Measurements from ENCODE around the gene RABGAP1L. TPM values are rescaled to one million over a fixed set of nuclear protein-coding genes. Genes with fewer than 3 reads are reported as not detected.
"Not testable (repeated sequence)": the region's sequence is repeated elsewhere in the genome, so short reads cannot be mapped to it uniquely, and the experiment has no call there.

RABGAP1L gene
- total RNA-seq, 1 experiment from 2014 or later = 31.2 TPM

DNA sequence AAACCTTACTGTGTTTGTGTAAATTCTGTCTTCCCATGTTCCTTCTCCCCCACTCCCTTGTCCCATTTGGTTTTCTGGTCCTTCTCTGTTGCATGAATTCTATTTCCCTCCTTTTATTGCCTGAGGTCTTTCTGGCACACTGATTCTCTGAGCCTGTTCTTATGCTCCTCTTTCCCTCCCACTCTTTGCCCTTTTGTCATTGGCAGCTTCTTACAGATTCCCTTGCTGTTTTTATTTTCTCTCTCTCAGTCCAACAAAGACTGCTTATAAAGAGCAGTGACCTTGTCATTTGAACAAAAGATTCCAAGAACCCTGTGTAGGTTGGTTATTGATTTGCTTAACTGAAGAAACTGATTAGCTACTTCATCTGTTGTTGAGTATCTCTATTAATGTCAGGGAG is 338.2 kb downstream of the RABGAP1L start:
- DNase-seq (ENCODE audit: low read depth, low spot score) = peak; percentile 71

DNA sequence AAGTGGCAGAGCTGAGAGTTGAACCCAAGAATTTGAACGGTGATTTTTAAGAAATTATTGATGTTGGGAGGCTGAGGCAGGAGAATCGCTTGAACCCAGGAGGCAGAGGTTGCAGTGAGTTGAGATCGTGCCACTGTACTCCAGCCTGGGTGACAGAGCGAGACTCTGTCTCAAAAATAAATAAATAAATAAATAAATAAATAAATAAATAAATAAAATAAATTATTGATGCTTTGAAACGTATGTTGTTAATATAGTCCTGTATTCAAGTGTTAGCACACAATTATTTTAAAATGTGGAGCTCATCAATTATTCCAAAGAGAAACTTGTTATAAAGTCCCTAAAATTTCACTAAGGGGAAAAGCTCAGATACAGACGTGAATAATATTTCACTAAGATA is 357.4 kb downstream of the RABGAP1L start:
- in situ Hi-C loops (cut with HindIII; ENCODE audit: low pct_unique_long_range_greater_than_20kb, low sequenced_read_pairs); DNase-seq (ENCODE audit: low read depth, low spot score): not testable (repeated sequence)

More for the DNA sequence above, 338.2 kb downstream of the RABGAP1L start:
- in situ Hi-C loops (cut with HindIII; ENCODE audit: low pct_unique_long_range_greater_than_20kb, low sequenced_read_pairs) = no loop called here

DNA sequence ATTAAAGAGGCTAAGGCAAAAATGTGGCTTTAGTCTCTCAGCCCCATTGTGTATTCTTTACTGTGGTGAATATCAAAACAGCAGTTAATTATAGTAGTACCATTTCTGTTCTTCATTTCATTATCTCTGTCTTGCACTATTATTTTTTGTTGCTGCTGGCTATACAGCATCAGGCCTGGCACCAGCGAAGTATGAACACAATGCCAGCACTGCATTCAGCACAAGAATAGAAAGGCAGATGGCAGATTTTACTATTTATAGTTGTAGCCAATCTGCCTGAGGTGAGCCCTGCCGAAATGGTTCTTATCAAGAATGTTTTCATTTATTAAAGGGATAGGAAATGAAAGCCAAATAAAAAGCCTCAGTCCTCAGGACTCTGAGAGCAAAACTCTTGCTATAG is 360.5 kb downstream of the RABGAP1L start:
- no peak for DNase-seq (ENCODE audit: low read depth, low spot score)
- in situ Hi-C loops (cut with HindIII; ENCODE audit: low pct_unique_long_range_greater_than_20kb, low sequenced_read_pairs) = no loop called here

DNA sequence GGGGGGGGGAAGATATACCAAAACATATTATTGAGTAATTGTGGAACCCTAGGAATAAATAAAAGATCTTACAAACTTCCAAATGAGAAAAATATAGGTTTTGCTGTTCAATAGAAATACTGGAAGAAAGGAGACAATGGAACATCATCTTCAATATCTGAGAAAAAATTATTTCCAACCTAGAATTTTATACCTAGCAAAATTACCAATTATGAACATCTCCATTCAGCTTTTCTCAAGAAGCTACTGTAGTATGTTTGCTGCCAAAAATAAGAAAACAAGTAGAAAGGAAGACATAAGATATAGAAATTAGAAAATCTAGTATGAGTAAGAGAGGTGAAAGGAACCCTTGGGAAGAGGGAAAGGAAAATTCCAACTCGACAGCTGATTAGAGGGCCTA is 372.4 kb downstream of the RABGAP1L start:
- in situ Hi-C loops (cut with HindIII; ENCODE audit: low pct_unique_long_range_greater_than_20kb, low sequenced_read_pairs) = no loop called here
- DNase-seq (ENCODE audit: low read depth, low spot score) = no peak

DNA sequence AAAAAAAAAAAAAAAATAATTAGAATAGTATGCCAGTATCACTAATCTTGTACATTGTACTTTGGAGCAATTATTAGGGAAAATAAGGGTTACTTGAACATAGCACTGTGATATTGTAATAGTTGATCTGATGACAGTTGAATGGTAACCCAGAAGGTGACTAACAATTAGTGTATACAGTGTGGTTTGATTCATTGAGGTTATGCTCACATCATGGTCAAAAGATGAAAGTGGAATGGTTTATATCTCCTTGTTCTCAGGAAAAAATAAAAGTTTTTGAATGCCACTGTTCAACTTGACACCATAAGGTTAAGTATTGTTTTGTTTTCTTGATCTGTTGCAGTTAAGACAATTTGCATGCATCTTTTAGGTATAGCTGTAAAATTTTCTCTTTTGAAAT is 375.5 kb downstream of the RABGAP1L start:
- no peak for DNase-seq (ENCODE audit: low read depth, low spot score)
- in situ Hi-C loops (cut with HindIII; ENCODE audit: low pct_unique_long_range_greater_than_20kb, low sequenced_read_pairs) = no loop called here

DNA sequence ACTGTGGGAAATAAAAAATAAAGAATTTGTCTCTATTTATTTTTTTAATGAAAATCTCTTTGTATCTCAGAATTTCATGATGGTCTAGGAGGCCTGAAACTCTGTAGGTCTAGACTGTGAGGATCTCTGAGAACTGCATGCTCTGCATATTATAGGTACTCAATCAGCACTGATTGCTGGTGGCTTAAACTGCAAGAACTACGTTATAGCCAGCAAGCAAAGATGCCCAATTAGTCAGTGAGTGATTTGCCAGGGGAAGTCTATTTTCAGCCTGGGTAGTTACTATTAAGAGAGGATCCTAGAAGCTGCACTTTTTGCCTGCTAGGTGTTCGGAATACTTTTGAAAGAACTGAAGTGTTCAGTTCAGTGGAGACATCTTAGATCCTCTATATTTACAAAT is 375.9 kb downstream of the RABGAP1L start:
- no peak for DNase-seq (ENCODE audit: low read depth, low spot score)
- in situ Hi-C loops (cut with HindIII; ENCODE audit: low pct_unique_long_range_greater_than_20kb, low sequenced_read_pairs) = no loop called here

DNA sequence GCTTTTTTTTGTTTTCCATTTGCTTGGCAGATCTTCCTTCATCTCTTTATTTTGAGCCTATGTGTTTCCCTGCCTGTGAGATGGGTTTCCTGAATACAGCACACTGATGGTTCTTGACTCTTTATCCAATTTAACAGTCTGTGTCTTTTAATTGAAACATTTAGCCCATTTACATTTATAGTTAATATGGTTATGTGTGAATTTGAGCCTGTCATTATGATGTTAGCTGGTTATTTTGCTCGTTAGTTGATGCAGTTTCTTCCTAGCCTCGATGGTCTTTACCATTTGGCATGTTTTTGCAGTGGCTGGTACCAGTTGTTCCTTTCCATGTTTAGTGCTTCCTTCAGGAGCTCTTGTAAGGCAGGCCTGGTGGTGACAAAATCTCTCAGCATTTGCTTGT is 384.1 kb downstream of the RABGAP1L start:
- in situ Hi-C loops (cut with HindIII; ENCODE audit: low pct_unique_long_range_greater_than_20kb, low sequenced_read_pairs); DNase-seq (ENCODE audit: low read depth, low spot score): not testable (repeated sequence)

DNA sequence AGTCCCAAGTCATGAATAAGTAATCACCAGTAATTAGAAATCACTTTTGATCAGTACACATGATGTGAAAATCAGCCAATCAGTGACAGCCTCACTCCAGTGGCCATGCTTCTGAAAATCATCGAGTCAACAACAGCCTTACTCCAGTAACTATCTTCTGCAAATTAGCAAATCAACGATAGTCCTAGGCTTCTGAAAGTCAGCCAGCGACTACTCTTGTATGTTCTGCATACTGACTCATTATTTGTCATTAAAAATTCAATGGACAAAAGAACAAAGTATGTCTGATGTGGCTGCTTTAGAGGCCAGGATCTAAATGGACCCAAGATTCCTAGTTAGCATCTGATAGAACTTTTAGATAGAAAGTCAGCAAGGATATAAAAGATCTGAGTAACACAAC is 391.0 kb downstream of the RABGAP1L start:
- no peak for DNase-seq (ENCODE audit: low read depth, low spot score)
- in situ Hi-C loops (cut with HindIII; ENCODE audit: low pct_unique_long_range_greater_than_20kb, low sequenced_read_pairs) = no loop called here

DNA sequence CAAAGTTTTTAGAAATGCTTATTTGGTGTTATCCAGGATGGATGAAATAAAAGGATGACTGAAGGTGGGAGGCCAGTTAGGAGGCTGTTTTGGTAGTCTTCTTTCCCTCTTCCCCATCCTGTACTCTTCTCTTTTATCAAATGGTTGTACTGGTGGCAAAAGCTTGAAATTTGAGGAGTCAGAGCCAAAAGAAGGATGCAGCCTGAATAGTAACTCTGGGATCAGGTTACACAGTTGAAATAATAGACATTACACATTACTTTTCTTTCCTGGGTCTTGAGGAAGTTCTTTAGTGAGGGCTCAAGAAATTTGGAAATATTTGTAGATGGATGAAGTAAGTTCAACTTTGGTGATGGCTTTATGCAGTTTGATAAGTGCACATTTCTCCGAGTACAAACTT is 397.1 kb downstream of the RABGAP1L start:
- DNase-seq (ENCODE audit: low read depth, low spot score) = no peak
- in situ Hi-C loops (cut with HindIII; ENCODE audit: low pct_unique_long_range_greater_than_20kb, low sequenced_read_pairs) = no loop called here

DNA sequence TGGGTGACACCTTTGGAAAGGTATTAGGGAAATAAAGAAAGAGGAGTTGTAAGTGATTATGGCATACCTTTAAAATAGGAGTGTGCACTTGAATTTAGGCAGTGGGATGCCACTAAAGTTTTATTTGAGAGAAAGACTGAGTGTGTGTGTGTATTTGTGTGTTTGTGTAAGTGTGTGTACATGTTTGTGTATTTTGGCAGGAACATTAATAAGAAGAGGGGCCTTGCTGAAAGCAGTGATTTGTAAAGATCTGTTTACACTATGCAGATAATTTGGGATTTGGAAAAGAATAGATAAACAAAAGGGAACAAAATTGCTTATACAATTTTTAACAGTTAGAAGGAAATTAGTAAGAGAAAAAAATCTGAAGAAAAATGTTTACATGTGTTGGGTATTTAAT is 409.2 kb downstream of the RABGAP1L start:
- no peak for DNase-seq (ENCODE audit: low read depth, low spot score)
- in situ Hi-C loops (cut with HindIII; ENCODE audit: low pct_unique_long_range_greater_than_20kb, low sequenced_read_pairs) = no loop called here

DNA sequence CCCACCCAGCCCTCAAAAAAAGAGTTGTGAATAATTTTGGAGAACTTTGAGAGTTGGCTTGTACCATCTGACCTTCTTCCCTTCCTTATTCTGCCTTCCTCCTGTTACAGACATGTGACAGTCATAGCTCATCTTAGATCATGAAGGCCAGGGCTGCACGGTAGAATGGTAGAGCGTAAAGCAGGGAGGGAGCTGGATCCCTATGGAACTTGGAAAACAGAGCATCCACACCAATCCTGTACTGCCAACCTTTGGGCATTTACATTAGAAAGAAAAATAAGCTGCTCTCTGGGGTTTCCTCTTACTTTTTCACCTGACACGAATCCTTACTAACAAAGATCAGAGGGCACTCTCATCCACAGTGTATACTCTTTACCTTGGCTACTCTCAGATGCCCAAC is 409.9 kb downstream of the RABGAP1L start:
- in situ Hi-C loops (cut with HindIII; ENCODE audit: low pct_unique_long_range_greater_than_20kb, low sequenced_read_pairs) = no loop called here
- DNase-seq (ENCODE audit: low read depth, low spot score) = no peak

DNA sequence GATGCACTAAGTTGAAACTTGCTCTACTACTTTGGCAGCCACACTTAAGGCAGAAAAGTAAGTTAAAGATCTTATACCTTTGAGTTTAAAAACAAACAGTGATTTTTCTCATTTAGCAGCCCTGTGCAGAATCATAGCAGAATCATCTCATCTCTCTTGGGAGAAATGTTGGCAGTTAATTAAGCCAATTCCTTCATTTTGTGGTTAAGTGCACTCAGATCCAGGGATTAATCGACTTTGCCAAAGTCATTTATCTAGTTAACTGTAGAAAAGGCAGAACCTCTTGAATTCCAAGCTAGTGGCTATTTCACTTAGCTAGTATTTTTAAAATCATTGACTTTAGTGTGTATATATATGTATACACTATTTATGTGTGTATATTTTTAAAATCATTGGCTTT is 413.5 kb downstream of the RABGAP1L start:
- in situ Hi-C loops (cut with HindIII; ENCODE audit: low pct_unique_long_range_greater_than_20kb, low sequenced_read_pairs) = no loop called here

DNA sequence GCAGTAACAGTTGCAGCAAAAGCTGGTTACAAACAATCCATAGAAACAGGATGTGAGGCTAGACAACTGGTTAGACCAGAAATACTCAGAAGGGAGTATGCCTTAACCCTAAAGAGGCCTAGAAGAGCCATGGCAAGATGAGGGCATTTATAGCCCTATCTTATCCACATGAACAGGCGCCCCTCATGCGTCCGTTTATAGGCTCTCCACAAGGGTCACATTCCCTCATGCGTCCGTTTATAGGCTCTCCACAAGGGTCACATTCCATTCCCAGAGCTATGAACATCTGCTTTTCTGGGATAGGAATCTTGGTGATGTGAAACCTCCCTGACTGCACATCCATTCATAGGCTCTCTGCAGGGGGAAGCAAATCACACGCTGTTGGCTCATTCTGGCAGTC is 416.8 kb downstream of the RABGAP1L start:
- DNase-seq (ENCODE audit: low read depth, low spot score); in situ Hi-C loops (cut with HindIII; ENCODE audit: low pct_unique_long_range_greater_than_20kb, low sequenced_read_pairs): not testable (repeated sequence)

More for the DNA sequence above, 413.5 kb downstream of the RABGAP1L start:
- no peak for DNase-seq (ENCODE audit: low read depth, low spot score)

DNA sequence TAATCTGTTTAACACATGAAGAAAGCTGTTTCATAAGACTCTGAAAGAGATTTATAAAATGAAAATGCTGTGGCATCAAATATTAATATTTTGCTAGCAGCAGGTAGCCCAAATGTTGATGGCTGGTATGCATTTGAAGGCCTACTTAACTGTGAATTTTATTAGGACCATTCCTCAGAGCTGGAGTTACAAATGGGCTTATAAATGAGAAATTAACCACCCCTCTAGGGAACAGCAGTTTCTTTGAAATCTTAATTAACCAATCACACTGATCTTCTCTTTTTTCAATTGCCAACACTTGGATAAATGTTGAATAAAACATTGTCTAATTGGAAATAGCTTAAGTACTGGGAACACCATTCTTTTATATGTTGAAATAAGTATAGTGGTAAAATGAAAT is 418.4 kb downstream of the RABGAP1L start:
- no peak for DNase-seq (ENCODE audit: low read depth, low spot score)
- in situ Hi-C loops (cut with HindIII; ENCODE audit: low pct_unique_long_range_greater_than_20kb, low sequenced_read_pairs) = no loop called here

DNA sequence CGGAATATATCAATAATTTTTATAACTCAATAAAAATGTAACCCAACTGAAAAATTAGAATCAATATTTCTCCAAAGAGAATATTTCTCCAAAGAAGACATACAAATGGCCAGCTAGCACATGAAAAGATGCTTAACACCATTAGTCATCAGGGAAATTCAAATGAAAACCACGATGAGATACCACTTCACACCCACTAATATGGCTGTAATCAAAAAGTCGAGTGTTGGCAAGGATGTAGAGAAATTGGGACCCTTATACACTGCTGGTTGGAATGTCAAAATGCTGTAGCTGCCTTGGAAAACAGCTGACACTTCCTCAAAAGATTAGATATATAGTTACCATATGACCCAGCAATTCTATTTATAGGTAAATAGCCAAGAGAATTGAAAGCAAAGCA is 421.5 kb downstream of the RABGAP1L start:
- in situ Hi-C loops (cut with HindIII; ENCODE audit: low pct_unique_long_range_greater_than_20kb, low sequenced_read_pairs) = no loop called here
- no peak for DNase-seq (ENCODE audit: low read depth, low spot score)

DNA sequence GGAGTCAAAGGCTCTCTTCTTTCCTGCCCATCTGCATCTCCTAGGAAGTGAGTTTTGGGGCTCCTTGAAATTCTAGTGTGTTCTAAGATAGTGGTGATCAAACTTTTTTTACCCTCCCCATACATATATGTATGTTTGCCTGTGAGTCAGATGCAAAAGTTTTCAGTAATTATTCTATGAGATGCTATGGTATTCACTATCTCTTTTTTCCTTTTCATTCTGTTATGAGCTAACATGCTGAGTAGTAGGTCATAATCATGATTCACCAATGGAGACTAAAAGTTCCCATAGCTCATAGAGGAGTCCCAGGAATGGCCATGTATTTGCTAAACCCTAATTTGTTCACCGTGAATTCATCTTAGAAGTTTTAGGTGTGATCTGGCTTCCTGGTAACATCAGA is 424.0 kb downstream of the RABGAP1L start:
- in situ Hi-C loops (cut with HindIII; ENCODE audit: low pct_unique_long_range_greater_than_20kb, low sequenced_read_pairs) = no loop called here
- DNase-seq (ENCODE audit: low read depth, low spot score) = no peak

DNA sequence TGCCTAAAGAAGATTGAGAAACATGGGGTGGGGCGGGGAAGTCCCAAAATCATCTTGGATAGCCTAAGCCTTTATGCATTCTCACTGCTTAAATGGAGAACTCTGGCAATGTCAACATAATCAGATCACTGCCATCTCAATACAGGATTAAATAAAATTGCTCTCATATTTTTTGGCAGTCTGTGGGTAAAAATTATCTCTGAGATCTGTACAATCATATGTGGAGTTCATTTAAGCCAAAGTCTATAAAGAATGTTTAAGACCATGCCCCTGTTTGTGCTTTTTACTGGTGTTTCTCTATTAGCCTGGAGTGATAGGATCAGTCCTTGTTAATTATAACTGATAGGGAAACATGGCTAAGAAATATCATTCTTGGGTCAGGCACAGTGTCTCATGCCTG is 424.8 kb downstream of the RABGAP1L start:
- DNase-seq (ENCODE audit: low read depth, low spot score) = no peak
- in situ Hi-C loops (cut with HindIII; ENCODE audit: low pct_unique_long_range_greater_than_20kb, low sequenced_read_pairs) = no loop called here

DNA sequence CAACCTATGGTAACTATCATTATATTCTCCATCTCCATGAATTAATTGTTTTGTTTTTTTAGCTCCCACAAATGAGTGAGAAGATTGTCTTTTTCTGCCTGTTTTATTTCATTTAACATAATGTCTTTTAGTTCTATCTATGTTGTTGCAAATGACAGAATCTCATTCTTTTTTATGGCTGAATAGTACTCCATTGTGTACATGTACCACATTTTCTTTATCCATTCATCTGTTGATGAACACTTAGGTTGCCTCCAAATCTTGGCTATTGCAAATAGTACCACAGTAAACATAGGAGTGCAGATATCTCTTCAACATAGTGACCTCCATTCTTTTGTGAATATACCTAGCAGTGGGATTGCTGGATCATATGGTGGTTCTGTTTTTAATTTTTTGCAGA is 429.3 kb downstream of the RABGAP1L start:
- DNase-seq (ENCODE audit: low read depth, low spot score); in situ Hi-C loops (cut with HindIII; ENCODE audit: low pct_unique_long_range_greater_than_20kb, low sequenced_read_pairs): not testable (repeated sequence)

DNA sequence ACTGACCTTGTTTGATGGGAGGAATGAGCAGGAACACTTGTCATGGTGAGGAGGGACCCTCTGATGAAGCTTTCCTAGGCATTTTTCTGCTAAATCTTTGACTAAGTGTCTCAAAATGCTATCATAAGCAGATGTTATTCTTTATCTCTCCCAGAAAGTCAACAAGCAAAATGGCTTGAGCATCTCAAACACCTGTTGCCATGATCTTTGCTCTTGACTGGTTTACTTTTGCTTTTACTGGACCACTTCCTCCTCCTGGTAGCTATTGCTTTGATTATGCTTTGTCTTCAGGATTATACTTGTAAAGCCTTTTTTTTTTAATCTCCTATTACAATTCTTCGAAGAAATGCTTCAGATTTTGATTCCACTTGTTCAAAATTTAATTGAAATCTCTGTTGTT is 445.9 kb downstream of the RABGAP1L start:
- in situ Hi-C loops (cut with HindIII; ENCODE audit: low pct_unique_long_range_greater_than_20kb, low sequenced_read_pairs) = no loop called here
- no peak for DNase-seq (ENCODE audit: low read depth, low spot score)

DNA sequence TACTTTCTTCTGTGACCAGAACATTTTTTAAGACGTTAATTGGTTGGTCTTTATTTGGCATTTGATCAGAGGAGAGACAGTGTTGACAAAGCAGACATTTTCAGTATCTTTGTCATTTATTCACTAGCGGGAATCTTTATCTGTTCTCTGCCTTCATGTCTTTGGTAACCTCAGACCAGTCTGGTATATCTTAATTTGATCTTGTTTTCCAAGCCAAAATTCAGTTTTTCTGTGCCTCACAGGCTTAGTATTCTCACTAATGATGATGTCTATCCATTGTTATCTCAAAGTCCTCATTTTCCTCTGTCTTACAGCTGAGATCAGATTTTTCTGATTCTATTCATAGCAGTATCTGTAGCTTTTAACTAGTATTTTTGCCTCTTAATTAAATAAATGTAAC is 447.2 kb downstream of the RABGAP1L start:
- no peak for DNase-seq (ENCODE audit: low read depth, low spot score)
- in situ Hi-C loops (cut with HindIII; ENCODE audit: low pct_unique_long_range_greater_than_20kb, low sequenced_read_pairs) = no loop called here
